ENCODE results near the gene VPREB3.

VPREB3 gene

GRCh38 chr22:23782703-23783102, 28.5 kb upstream of the VPREB3 start:
- DNase-seq (ENCODE audit: low read depth): no peak

- DNase-seq (ENCODE audit: low read depth): no peak
Observed at GRCh38 chr22:23782252-23782651, 28.0 kb upstream of the VPREB3 start.

GRCh38 chr22:23781511-23782183, 27.4 kb upstream of the VPREB3 start:
- no peak for DNase-seq (ENCODE audit: low read depth)

- DNase-seq (ENCODE audit: low read depth): no peak
Observed at GRCh38 chr22:23781065-23781464, 26.8 kb upstream of the VPREB3 start.

- no peak for DNase-seq (ENCODE audit: low read depth)
Observed at GRCh38 chr22:23780146-23780748, 26.0 kb upstream of the VPREB3 start.

- no peak for DNase-seq (ENCODE audit: low read depth)
Observed at GRCh38 chr22:23779731-23780130, 25.5 kb upstream of the VPREB3 start.

GRCh38 chr22:23779083-23779482, 24.9 kb upstream of the VPREB3 start:
- no peak for DNase-seq (ENCODE audit: low read depth)

GRCh38 chr22:23778577-23778900, 24.3 kb upstream of the VPREB3 start:
- no peak for DNase-seq (ENCODE audit: low read depth)

- DNase-seq (ENCODE audit: low read depth): no peak
Observed at GRCh38 chr22:23777776-23778576, 23.8 kb upstream of the VPREB3 start.

- no peak for DNase-seq (ENCODE audit: low read depth)
Observed at GRCh38 chr22:23775779-23776375, 21.7 kb upstream of the VPREB3 start.

GRCh38 chr22:23774922-23775436, 20.8 kb upstream of the VPREB3 start:
- no peak for DNase-seq (ENCODE audit: low read depth)

GRCh38 chr22:23774114-23774921, 20.1 kb upstream of the VPREB3 start:
- no peak for DNase-seq (ENCODE audit: low read depth)

- DNase-seq (ENCODE audit: low read depth): no peak
Observed at GRCh38 chr22:23773483-23774113, 19.4 kb upstream of the VPREB3 start.

- DNase-seq (ENCODE audit: low read depth): no peak
Observed at GRCh38 chr22:23772649-23773473, 18.6 kb upstream of the VPREB3 start, which contains the start of gene MMP11. Gene MMP11, plus strand, starts transcription at chr22:23772849. Its CDS starts 22 bp downstream, at chr22:23772871.

GRCh38 chr22:23772315-23772648, 18.1 kb upstream of the VPREB3 start:
- no peak for DNase-seq (ENCODE audit: low read depth)

- DNase-seq (ENCODE audit: low read depth): no peak
Observed at GRCh38 chr22:23769321-23769965, 15.2 kb upstream of the VPREB3 start.

- peak; percentile 59 for DNase-seq (ENCODE audit: low read depth)
Observed at GRCh38 chr22:23767673-23768548, 13.7 kb upstream of the VPREB3 start, which contains the start of gene CHCHD10. Gene CHCHD10, minus strand, starts transcription at chr22:23767972. Its CDS starts 98 bp downstream, at chr22:23767874.

- DNase-seq (ENCODE audit: low read depth): no peak
Observed at GRCh38 chr22:23767303-23767672, 13.1 kb upstream of the VPREB3 start.
